Progenitor cell of endocrine pancreas (in vitro differentiated cells): ENCODE data around the gene NRDE2. TPM values are rescaled to one million over a fixed set of nuclear protein-coding genes. Genes with fewer than 3 reads are reported as not detected.
"Not testable (repeated sequence)": the region's sequence is repeated elsewhere in the genome, so short reads cannot be mapped to it uniquely, and the experiment has no call there.

Experiments
- DNase-seq: peaks from one replicate; pipeline ENCODE4 v3.0.0; 2021; ENCODE audit warnings: low spot score; ENCODE audit not compliant: unreplicated experiment
- H3K27ac Mint-ChIP-seq: 2 replicates; pipeline ENCODE4 v1.8.0; 2021; ENCODE audit warnings: mild to moderate bottlenecking, moderate library complexity, mixed read lengths
- H3K27me3 Mint-ChIP-seq: 2 replicates; pipeline ENCODE4 v1.8.0; 2021; ENCODE audit warnings: mixed read lengths
- H3K36me3 Mint-ChIP-seq: 2 replicates; pipeline ENCODE4 v1.8.0; 2022; ENCODE audit warnings: mixed read lengths; ENCODE audit not compliant: insufficient read depth
- H3K4me1 Mint-ChIP-seq: 2 replicates; pipeline ENCODE4 v1.8.0; 2021; ENCODE audit warnings: low read depth, mixed read lengths
- H3K4me3 Mint-ChIP-seq: 2 replicates; pipeline ENCODE4 v1.8.0; 2021; ENCODE audit warnings: low read depth, mild to moderate bottlenecking, moderate library complexity, mixed read lengths
- H3K9me3 Mint-ChIP-seq: 2 replicates; pipeline ENCODE4 v1.8.0; 2021; ENCODE audit warnings: low read depth, mixed read lengths
- total RNA-seq: library from RNA; stranded (reverse); gene quantifications from 2 replicates; pipeline ENCODE4 v1.2.1, GENCODE V29; 2021
- TF ChIP-seq, protein P1 (sequence below): fragments of 200-600 bp; sonication (generic); IDR thresholded peaks from one replicate; pipeline ENCODE4 v1.5.0; 2021; ENCODE audit warnings: antibody characterized with exemption, mild to moderate bottlenecking; ENCODE audit not compliant: unreplicated experiment

The NRDE2 gene
- total RNA-seq, 1 donor from 2014 or later = 36.7 TPM

DNA sequence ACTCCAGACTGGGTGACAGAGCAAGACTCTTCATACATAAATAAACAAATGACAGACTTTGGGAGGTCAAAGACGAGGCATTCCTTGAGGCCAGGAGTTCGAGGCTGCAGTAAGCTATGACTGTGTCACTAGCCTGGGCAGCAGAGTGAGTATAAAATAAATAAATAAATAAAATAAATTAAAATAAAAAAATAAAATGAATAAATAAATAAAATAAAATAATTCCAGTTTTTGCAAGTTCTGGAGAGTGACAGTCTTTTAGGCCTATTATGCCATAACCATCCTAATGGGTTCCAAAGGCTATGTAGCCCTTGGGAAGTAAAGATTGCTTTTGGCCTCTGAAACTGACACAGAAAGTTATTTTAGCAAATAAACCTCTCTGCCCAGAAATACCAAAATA is 16.5 kb upstream of the NRDE2 start:
- H3K36me3 Mint-ChIP-seq = no peaks in the 10 kb centered on the region
- no peaks in the 10 kb centered on the region for H3K9me3 Mint-ChIP-seq
- H3K4me3 Mint-ChIP-seq = no peak overlapping the region

DNA sequence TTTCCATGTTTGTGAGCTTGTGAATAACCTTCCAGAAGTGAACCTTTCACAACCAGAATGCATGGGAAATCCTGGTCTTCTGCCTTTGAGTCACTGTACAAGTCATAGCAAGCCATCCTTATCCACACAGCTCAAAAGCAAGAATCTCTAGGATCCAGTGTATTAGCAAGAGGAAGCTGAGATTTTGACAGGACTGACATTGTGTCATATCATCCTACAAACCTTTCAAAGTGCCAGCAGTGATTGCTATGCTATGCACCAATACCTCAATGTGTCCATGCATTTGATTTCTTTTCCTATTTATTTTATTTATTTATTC is 13.5 kb upstream of the NRDE2 start:
- H3K27me3 Mint-ChIP-seq = no peaks in the 10 kb centered on the region
- no peak overlapping the region for H3K27ac Mint-ChIP-seq
- no peaks in the 10 kb centered on the region for H3K36me3 Mint-ChIP-seq
- DNase-seq = no peak
- no peaks in the 10 kb centered on the region for H3K4me1 Mint-ChIP-seq
- H3K4me3 Mint-ChIP-seq = no peak overlapping the region
- H3K9me3 Mint-ChIP-seq = no peaks in the 10 kb centered on the region
- TF ChIP-seq, protein P1, sequence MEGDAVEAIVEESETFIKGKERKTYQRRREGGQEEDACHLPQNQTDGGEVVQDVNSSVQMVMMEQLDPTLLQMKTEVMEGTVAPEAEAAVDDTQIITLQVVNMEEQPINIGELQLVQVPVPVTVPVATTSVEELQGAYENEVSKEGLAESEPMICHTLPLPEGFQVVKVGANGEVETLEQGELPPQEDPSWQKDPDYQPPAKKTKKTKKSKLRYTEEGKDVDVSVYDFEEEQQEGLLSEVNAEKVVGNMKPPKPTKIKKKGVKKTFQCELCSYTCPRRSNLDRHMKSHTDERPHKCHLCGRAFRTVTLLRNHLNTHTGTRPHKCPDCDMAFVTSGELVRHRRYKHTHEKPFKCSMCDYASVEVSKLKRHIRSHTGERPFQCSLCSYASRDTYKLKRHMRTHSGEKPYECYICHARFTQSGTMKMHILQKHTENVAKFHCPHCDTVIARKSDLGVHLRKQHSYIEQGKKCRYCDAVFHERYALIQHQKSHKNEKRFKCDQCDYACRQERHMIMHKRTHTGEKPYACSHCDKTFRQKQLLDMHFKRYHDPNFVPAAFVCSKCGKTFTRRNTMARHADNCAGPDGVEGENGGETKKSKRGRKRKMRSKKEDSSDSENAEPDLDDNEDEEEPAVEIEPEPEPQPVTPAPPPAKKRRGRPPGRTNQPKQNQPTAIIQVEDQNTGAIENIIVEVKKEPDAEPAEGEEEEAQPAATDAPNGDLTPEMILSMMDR = no peak

More for the DNA sequence above, 16.5 kb upstream of the NRDE2 start:
- no peak for DNase-seq
- TF ChIP-seq, protein P1 = no peak
- Mint-ChIP-seq H3K27me3 (no peaks in the 10 kb centered on the region), H3K4me1 (no peaks in the 10 kb centered on the region), H3K27ac (no peak overlapping the region)

DNA sequence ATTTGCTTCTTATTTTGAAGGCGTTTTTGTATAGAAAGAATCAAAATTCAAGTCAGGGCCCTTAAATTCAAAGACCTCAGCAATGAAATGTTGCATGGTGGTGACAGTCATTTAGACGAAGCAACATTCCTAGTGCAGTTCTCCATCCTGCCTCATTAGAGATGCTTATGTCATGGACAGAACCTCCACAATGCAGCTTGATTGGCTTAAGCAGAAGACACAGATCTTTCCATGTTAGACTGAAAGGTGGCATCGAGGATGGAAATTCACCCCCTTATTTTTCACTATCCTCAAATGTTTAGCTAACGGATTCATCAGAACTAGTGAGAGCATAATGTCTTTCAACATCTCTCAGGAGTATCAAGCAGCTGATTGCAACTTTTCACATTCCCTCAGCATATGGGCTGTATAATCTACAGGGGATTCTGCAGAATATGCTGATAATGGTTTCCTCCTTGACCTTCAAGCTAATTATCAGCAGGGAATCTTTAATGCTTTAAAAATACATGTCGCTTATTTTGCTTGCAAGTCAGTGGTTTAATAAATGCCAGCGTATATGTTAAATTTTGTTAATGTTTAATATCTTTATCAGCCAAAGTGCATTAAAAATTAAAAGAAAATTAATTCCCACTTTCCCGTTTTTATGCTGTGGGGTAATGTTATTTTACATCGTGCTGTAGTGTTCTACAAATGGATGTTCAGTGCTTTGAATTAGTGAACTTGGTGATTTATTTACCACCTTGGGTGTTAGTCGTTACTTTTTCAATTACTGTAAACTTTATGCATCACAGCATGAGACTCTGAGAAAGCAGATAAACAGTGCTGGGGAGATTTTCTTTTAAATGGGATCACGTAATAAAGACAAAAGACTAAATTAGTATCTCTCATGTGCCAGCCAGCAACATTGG is 12.8 kb upstream of the NRDE2 start:
- Mint-ChIP-seq H3K4me1 (no peaks in the 10 kb centered on the region), H3K9me3 (no peaks in the 10 kb centered on the region), H3K27me3 (no peaks in the 10 kb centered on the region), H3K4me3 (no peak overlapping the region), H3K36me3 (no peaks in the 10 kb centered on the region), H3K27ac (no peak overlapping the region)
- no peak for DNase-seq
- TF ChIP-seq, protein P1 = no peak

DNA sequence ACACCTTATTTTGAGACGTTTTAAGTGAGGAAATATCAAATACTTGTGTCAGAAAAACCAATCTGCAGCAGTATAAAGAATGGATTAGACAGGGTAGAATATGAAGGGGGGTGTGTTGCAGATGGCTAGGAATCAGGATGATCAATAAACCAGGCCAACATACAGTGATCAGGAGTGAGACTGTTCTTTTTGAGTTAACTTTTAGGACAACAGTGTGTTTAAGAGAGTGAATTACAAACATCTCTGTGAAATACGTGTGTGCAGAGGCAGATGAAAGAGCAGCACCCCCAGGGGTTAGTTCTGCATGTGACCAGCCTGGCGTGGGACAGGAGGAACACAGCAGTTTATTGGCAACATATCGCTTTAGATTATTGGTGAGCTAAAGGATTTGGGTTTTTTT is 10.6 kb upstream of the NRDE2 start:
- no peaks in the 10 kb centered on the region for H3K36me3 Mint-ChIP-seq
- H3K27ac Mint-ChIP-seq = no peak overlapping the region
- H3K9me3 Mint-ChIP-seq = no peaks in the 10 kb centered on the region
- TF ChIP-seq, protein P1 = no peak
- H3K4me3 Mint-ChIP-seq = no peak overlapping the region
- DNase-seq = no peak
- no peaks in the 10 kb centered on the region for H3K27me3 Mint-ChIP-seq
- peaks cover 12% of the 10 kb centered on the region for H3K4me1 Mint-ChIP-seq

DNA sequence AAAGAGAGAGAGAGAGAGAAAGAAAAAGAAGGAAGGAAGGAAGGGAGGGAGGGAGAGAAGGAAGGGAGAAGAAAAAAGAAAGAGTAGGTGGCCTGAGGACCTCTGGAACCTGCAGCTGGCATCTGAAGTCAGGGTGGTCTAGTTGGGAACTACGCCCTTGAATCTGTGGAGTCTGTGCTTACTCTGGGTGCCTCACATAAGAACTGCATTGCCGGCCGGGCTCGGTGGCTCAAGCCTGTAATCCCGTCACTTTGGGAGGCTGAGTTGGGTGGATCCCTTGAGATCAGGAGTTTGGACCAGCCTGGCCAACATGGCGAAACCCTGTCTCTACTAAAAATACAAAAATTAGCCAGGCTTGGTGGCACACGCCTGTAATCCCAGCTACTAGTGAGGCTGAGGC is 10.0 kb upstream of the NRDE2 start:
- DNase-seq = no peak
- no peaks in the 10 kb centered on the region for H3K36me3 Mint-ChIP-seq
- no peak overlapping the region for H3K4me3 Mint-ChIP-seq
- H3K27ac Mint-ChIP-seq = no peak overlapping the region
- H3K27me3 Mint-ChIP-seq = no peaks in the 10 kb centered on the region
- TF ChIP-seq, protein P1 = no peak
- peaks cover 18% of the 10 kb centered on the region for H3K4me1 Mint-ChIP-seq
- no peaks in the 10 kb centered on the region for H3K9me3 Mint-ChIP-seq

DNA sequence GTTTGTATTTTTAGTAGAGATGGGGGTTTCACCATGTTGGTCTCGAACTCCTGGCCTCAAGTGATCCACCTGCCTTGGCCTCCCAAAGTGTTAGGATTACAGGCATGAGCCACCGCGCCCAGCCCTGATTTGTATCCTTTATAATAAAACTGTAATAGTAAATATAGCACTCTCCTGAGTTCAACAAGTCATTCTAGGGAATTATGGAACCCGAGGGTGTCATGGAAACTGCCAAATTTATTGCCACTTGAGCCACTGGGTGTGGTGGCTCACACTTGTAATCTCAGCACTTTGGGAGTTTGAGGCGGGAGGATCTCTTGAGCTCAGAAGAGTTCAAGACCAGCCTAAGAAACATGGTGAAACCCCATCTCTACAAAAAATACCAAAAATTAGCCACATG is 9.5 kb upstream of the NRDE2 start:
- H3K27ac Mint-ChIP-seq, DNase-seq, H3K9me3 Mint-ChIP-seq, H3K4me3 Mint-ChIP-seq, H3K36me3 Mint-ChIP-seq, H3K27me3 Mint-ChIP-seq: not testable (repeated sequence)
- H3K4me1 Mint-ChIP-seq = peaks cover 23% of the 10 kb centered on the region
